GM21390 (cell line): Measurements from ENCODE around the gene PLEKHH1.
A peak's percentile ranks its signal among the peaks of the same experiment; 100 is the strongest.

Source experiments
- ATAC-seq: cut with Tn5 transposase; IDR thresholded peaks from one replicate; pipeline ENCODE4 v1.9.1; 2021; ENCODE audit not compliant: unreplicated experiment

Gene PLEKHH1

GRCh38 chr14:67532998-67533753 lies at the start of gene PLEKHH1:
TSS of gene PLEKHH1 (plus strand) at chr14:67533290. CDS start at chr14:67541868, 8,578 bp downstream.
- peak; percentile 70 for ATAC-seq

GRCh38 chr14:67483579-67484285 lies 49.4 kb upstream of the PLEKHH1 start:
- ATAC-seq, result no peak

- ATAC-seq, result no peak
Observed at GRCh38 chr14:67485501-67486095, 47.5 kb upstream of the PLEKHH1 start.

- ATAC-seq, result no peak
Observed at GRCh38 chr14:67486890-67487289, 46.2 kb upstream of the PLEKHH1 start.

- ATAC-seq, result no peak
Observed at GRCh38 chr14:67487332-67487731, 45.8 kb upstream of the PLEKHH1 start.

- peak; percentile 92 for ATAC-seq
Observed at GRCh38 chr14:67487937-67488893, 44.9 kb upstream of the PLEKHH1 start, which contains the start of gene TMEM229B. TSS of gene TMEM229B (minus strand) at chr14:67488721. CDS start at chr14:67473923, 14,798 bp downstream.

- ATAC-seq, result no peak
Observed at GRCh38 chr14:67490196-67490595, 42.9 kb upstream of the PLEKHH1 start.

- ATAC-seq, result no peak
Observed at GRCh38 chr14:67491285-67491684, 41.8 kb upstream of the PLEKHH1 start.

- no peak for ATAC-seq
Observed at GRCh38 chr14:67491741-67492507, 41.2 kb upstream of the PLEKHH1 start.

- ATAC-seq, result no peak
Observed at GRCh38 chr14:67492538-67492937, 40.6 kb upstream of the PLEKHH1 start.

GRCh38 chr14:67493092-67493717 lies 39.9 kb upstream of the PLEKHH1 start:
- no peak for ATAC-seq

GRCh38 chr14:67495827-67496226 lies 37.3 kb upstream of the PLEKHH1 start:
- ATAC-seq, result no peak

- ATAC-seq, result no peak
Observed at GRCh38 chr14:67497216-67497615, 35.9 kb upstream of the PLEKHH1 start.

- no peak for ATAC-seq
Observed at GRCh38 chr14:67497716-67498115, 35.4 kb upstream of the PLEKHH1 start.

- no peak for ATAC-seq
Observed at GRCh38 chr14:67500981-67501380, 32.1 kb upstream of the PLEKHH1 start.

- ATAC-seq, result no peak
Observed at GRCh38 chr14:67501670-67502069, 31.4 kb upstream of the PLEKHH1 start.

GRCh38 chr14:67502867-67503266 lies 30.2 kb upstream of the PLEKHH1 start:
- no peak for ATAC-seq

GRCh38 chr14:67503331-67503730 lies 29.8 kb upstream of the PLEKHH1 start:
- no peak for ATAC-seq

GRCh38 chr14:67505254-67505653 lies 27.8 kb upstream of the PLEKHH1 start:
- ATAC-seq, result no peak

GRCh38 chr14:67508956-67509355 lies 24.1 kb upstream of the PLEKHH1 start:
- no peak for ATAC-seq
